Ramos (cell line): Measurements from ENCODE around the gene AP3B1.

ENCODE experiments used
- in situ Hi-C: fragments of 300-500 bp; cut with MboI; formaldehyde crosslinking; loops from one replicate; pipeline ENCODE4 v1.14.3; 2022; ENCODE audit warnings: low sequenced_read_pairs; ENCODE audit not compliant: unreplicated experiment

The AP3B1 gene

GRCh38 chr5:78289911-78290310 is 4.6 kb downstream of the AP3B1 start:
- in situ Hi-C loops: no loop called here

GRCh38 chr5:78288246-78288645 is 6.3 kb downstream of the AP3B1 start:
- in situ Hi-C loops: no loop called here

GRCh38 chr5:78287833-78288232 is 6.7 kb downstream of the AP3B1 start:
- in situ Hi-C loops: no loop called here

GRCh38 chr5:78287169-78287568 is 7.3 kb downstream of the AP3B1 start:
- in situ Hi-C loops: no loop called here

- in situ Hi-C loops: no loop called here
Observed at GRCh38 chr5:78286290-78286689, 8.2 kb downstream of the AP3B1 start.

- in situ Hi-C loops: no loop called here
Observed at GRCh38 chr5:78283802-78284201, 10.7 kb downstream of the AP3B1 start.

- in situ Hi-C loops: no loop called here
Observed at GRCh38 chr5:78283105-78283504, 11.4 kb downstream of the AP3B1 start.

- in situ Hi-C loops: no loop called here
Observed at GRCh38 chr5:78280261-78280660, 14.2 kb downstream of the AP3B1 start.

- in situ Hi-C loops: no loop called here
Observed at GRCh38 chr5:78279194-78279593, 15.3 kb downstream of the AP3B1 start.

- in situ Hi-C loops: no loop called here
Observed at GRCh38 chr5:78277715-78278114, 16.8 kb downstream of the AP3B1 start.

GRCh38 chr5:78275998-78276543 is 18.4 kb downstream of the AP3B1 start:
- in situ Hi-C loops: no loop called here

GRCh38 chr5:78274540-78275197 is 19.8 kb downstream of the AP3B1 start:
- in situ Hi-C loops: no loop called here

GRCh38 chr5:78273436-78273835 is 21.1 kb downstream of the AP3B1 start:
- in situ Hi-C loops: no loop called here

GRCh38 chr5:78271766-78272165 is 22.7 kb downstream of the AP3B1 start:
- in situ Hi-C loops: no loop called here

- in situ Hi-C loops: no loop called here
Observed at GRCh38 chr5:78269088-78269703, 25.3 kb downstream of the AP3B1 start.

GRCh38 chr5:78268356-78268755 is 26.1 kb downstream of the AP3B1 start:
- in situ Hi-C loops: no loop called here

- in situ Hi-C loops: no loop called here
Observed at GRCh38 chr5:78265163-78265562, 29.3 kb downstream of the AP3B1 start.

- in situ Hi-C loops: no loop called here
Observed at GRCh38 chr5:78264600-78264999, 29.9 kb downstream of the AP3B1 start.

GRCh38 chr5:78260771-78261170 is 33.7 kb downstream of the AP3B1 start:
- in situ Hi-C loops: no loop called here

GRCh38 chr5:78253201-78253600 is 41.3 kb downstream of the AP3B1 start:
- in situ Hi-C loops: no loop called here

GRCh38 chr5:78252715-78253114 is 41.8 kb downstream of the AP3B1 start:
- in situ Hi-C loops: no loop called here
